Skeletal muscle tissue (tissue), 4 donors: ENCODE results near the gene KIF16B. TPM values are rescaled to one million over a fixed set of nuclear protein-coding genes. Genes with fewer than 3 reads are reported as not detected.

Experiments
- H3K27ac ChIP-seq: one replicate; pipeline ENCODE4 v1.7.0; 2013; ENCODE audit warnings: mild to moderate bottlenecking, low read depth, low read length, inconsistent platforms
- H3K27me3 ChIP-seq, 3 donors: one replicate each; pipeline ENCODE4 v1.7.0; 2013; ENCODE audit warnings: low read length in 3 of 3; ENCODE audit not compliant: control insufficient read depth in 3 of 3, insufficient read depth in 3 of 3
- H3K36me3 ChIP-seq, 3 donors: one replicate each; pipeline ENCODE4 v1.7.0; 2013; ENCODE audit warnings: low read length in 3 of 3; ENCODE audit not compliant: control insufficient read depth in 3 of 3, insufficient read depth in 3 of 3
- H3K4me1 ChIP-seq, 3 donors: one replicate each; pipeline ENCODE4 v1.7.0; 2013; ENCODE audit warnings: low read length in 3 of 3, mild to moderate bottlenecking in 3 of 3; ENCODE audit not compliant: control insufficient read depth in 3 of 3, insufficient read depth in 3 of 3
- H3K4me3 ChIP-seq, 3 donors: one replicate each; pipeline ENCODE4 v1.7.0; 2013; ENCODE audit warnings: low read length in 3 of 3
- H3K9ac ChIP-seq, 3 donors: one replicate each; pipeline ENCODE4 v1.7.0; 2013; ENCODE audit warnings: low read length in 3 of 3, mild to moderate bottlenecking in 3 of 3, moderate library complexity in 2 of 3, low read depth in 1 of 3
- H3K9me3 ChIP-seq, 3 donors: one replicate each; pipeline ENCODE4 v1.7.0; 2013; ENCODE audit warnings: low read length in 3 of 3; ENCODE audit not compliant: control insufficient read depth in 3 of 3
- total RNA-seq: library from RNA; depleted of rRNA; stranded (reverse); fragments of >200 nt; gene quantifications from one replicate; pipeline ENCODE4 v1.2.3, GENCODE V29; 2014
- donor health status: Osteomylitis.

The KIF16B gene
- total RNA-seq, 1 donor from 2014 or later: 42.8 TPM

GRCh38 chr20:16258766-16259165 is 314.5 kb downstream of the KIF16B start:
- Histone ChIP-seq H3K4me3 (no peak overlapping the region), H3K9me3 (no peaks in the 10 kb centered on the region), H3K36me3 (no peaks in the 10 kb centered on the region), H3K9ac (no peak overlapping the region), H3K4me1 (peaks cover 0 to 6% (median 0%) of the 10 kb centered on the region in 3 donors), H3K27ac (no peak overlapping the region), H3K27me3 (no peaks in the 10 kb centered on the region)

GRCh38 chr20:16257813-16258430 is 315.3 kb downstream of the KIF16B start:
- no peaks in the 10 kb centered on the region for H3K9me3 ChIP-seq
- H3K9ac ChIP-seq: no peak overlapping the region
- H3K36me3 ChIP-seq: no peaks in the 10 kb centered on the region
- no peak overlapping the region for H3K4me3 ChIP-seq
- H3K27me3 ChIP-seq: no peaks in the 10 kb centered on the region
- no peak overlapping the region for H3K27ac ChIP-seq
- peaks cover 0 to 3% (median 0%) of the 10 kb centered on the region in 3 donors for H3K4me1 ChIP-seq

GRCh38 chr20:16257021-16257420 is 316.2 kb downstream of the KIF16B start:
- Histone ChIP-seq H3K9ac (no peak overlapping the region), H3K36me3 (no peaks in the 10 kb centered on the region), H3K4me3 (no peak overlapping the region), H3K4me1 (no peaks in the 10 kb centered on the region), H3K27me3 (no peaks in the 10 kb centered on the region), H3K27ac (no peak overlapping the region), H3K9me3 (no peaks in the 10 kb centered on the region)

- no peaks in the 10 kb centered on the region for H3K36me3 ChIP-seq
- H3K9ac ChIP-seq: no peak overlapping the region
- no peaks in the 10 kb centered on the region for H3K27me3 ChIP-seq
- H3K27ac ChIP-seq: no peak overlapping the region
- H3K4me3 ChIP-seq: no peak overlapping the region
- H3K9me3 ChIP-seq: no peaks in the 10 kb centered on the region
- H3K4me1 ChIP-seq: no peaks in the 10 kb centered on the region
Observed at GRCh38 chr20:16246870-16247269, 326.4 kb downstream of the KIF16B start.

- Histone ChIP-seq H3K27ac (no peak overlapping the region), H3K36me3 (no peaks in the 10 kb centered on the region), H3K9me3 (no peaks in the 10 kb centered on the region), H3K4me1 (no peaks in the 10 kb centered on the region), H3K4me3 (no peak overlapping the region), H3K9ac (no peak overlapping the region), H3K27me3 (no peaks in the 10 kb centered on the region)
Observed at GRCh38 chr20:16246291-16246690, 327.0 kb downstream of the KIF16B start.

GRCh38 chr20:16245879-16246278 is 327.4 kb downstream of the KIF16B start:
- no peak overlapping the region for H3K27ac ChIP-seq
- H3K4me1 ChIP-seq: no peaks in the 10 kb centered on the region
- no peaks in the 10 kb centered on the region for H3K36me3 ChIP-seq
- no peak overlapping the region for H3K9ac ChIP-seq
- H3K9me3 ChIP-seq: no peaks in the 10 kb centered on the region
- no peak overlapping the region for H3K4me3 ChIP-seq
- H3K27me3 ChIP-seq: no peaks in the 10 kb centered on the region

GRCh38 chr20:16244892-16245291 is 328.4 kb downstream of the KIF16B start:
- Histone ChIP-seq H3K9me3 (peaks cover 0 to 6% (median 3%) of the 10 kb centered on the region in 3 donors), H3K4me3 (no peak overlapping the region), H3K27me3 (no peaks in the 10 kb centered on the region), H3K27ac (no peak overlapping the region), H3K9ac (no peak overlapping the region), H3K4me1 (no peaks in the 10 kb centered on the region), H3K36me3 (peaks cover 0 to 2% (median 0%) of the 10 kb centered on the region in 3 donors)

- H3K4me1 ChIP-seq: no peaks in the 10 kb centered on the region
- no peaks in the 10 kb centered on the region for H3K27me3 ChIP-seq
- no peak overlapping the region for H3K27ac ChIP-seq
- H3K9ac ChIP-seq: no peak overlapping the region
- H3K4me3 ChIP-seq: no peak overlapping the region
- H3K36me3 ChIP-seq: peaks cover 0 to 2% (median 0%) of the 10 kb centered on the region in 3 donors
- peaks cover 0 to 6% (median 3%) of the 10 kb centered on the region in 3 donors for H3K9me3 ChIP-seq
Observed at GRCh38 chr20:16243470-16243869, 329.8 kb downstream of the KIF16B start.

- no peak overlapping the region for H3K27ac ChIP-seq
- H3K27me3 ChIP-seq: no peaks in the 10 kb centered on the region
- H3K36me3 ChIP-seq: peaks cover 0 to 2% (median 0%) of the 10 kb centered on the region in 3 donors
- H3K9me3 ChIP-seq: peaks cover 2 to 6% (median 3%) of the 10 kb centered on the region in 3 donors
- no peak overlapping the region for H3K4me3 ChIP-seq
- no peaks in the 10 kb centered on the region for H3K4me1 ChIP-seq
- H3K9ac ChIP-seq: no peak overlapping the region
Observed at GRCh38 chr20:16241911-16242310, 331.3 kb downstream of the KIF16B start.

- H3K4me1 ChIP-seq: no peaks in the 10 kb centered on the region
- H3K9ac ChIP-seq: no peak overlapping the region
- H3K9me3 ChIP-seq: peaks cover 2 to 6% (median 3%) of the 10 kb centered on the region in 3 donors
- H3K27me3 ChIP-seq: no peaks in the 10 kb centered on the region
- H3K4me3 ChIP-seq: no peak overlapping the region
- no peak overlapping the region for H3K27ac ChIP-seq
- H3K36me3 ChIP-seq: peaks cover 0 to 2% (median 0%) of the 10 kb centered on the region in 3 donors
Observed at GRCh38 chr20:16240355-16240754, 332.9 kb downstream of the KIF16B start.
